Activated naive CD4-positive, alpha-beta T cell treated with anti-CD3 and anti-CD28 coated beads, Interleukin-2, amount 50 U/mL, for 16 hours (primary cell): ENCODE data around the gene ATR.
"Not testable (repeated sequence)": the region's sequence is repeated elsewhere in the genome, so short reads cannot be mapped to it uniquely, and the experiment has no call there.

Source experiments
- DNase-seq: peaks from one replicate; pipeline ENCODE4 v3.0.0-alpha.2; 2020

Gene ATR

GRCh38 chr3:142578329-142579223, at the start of gene ATR:
Gene ATR (minus strand): TSS chr3:142578733. CDS start chr3:142578704, 29 bp downstream.
- DNase-seq, result peak; percentile 96

- DNase-seq, result no peak
Observed at GRCh38 chr3:142626971-142627370, 48.4 kb upstream of the ATR start.

- no peak for DNase-seq
Observed at GRCh38 chr3:142625153-142625440, 46.6 kb upstream of the ATR start.

GRCh38 chr3:142624341-142625152, 46.0 kb upstream of the ATR start:
- no peak for DNase-seq

GRCh38 chr3:142623194-142623593, 44.7 kb upstream of the ATR start:
- DNase-seq, result no peak

- DNase-seq, result no peak
Observed at GRCh38 chr3:142622405-142622804, 43.9 kb upstream of the ATR start.

- no peak for DNase-seq
Observed at GRCh38 chr3:142618917-142619461, 40.5 kb upstream of the ATR start.

- DNase-seq, result no peak
Observed at GRCh38 chr3:142615171-142615570, 36.6 kb upstream of the ATR start.

GRCh38 chr3:142614059-142614626, 35.6 kb upstream of the ATR start:
- no peak for DNase-seq

- DNase-seq, result no peak
Observed at GRCh38 chr3:142613491-142613890, 35.0 kb upstream of the ATR start.

GRCh38 chr3:142611206-142611605, 32.7 kb upstream of the ATR start:
- no peak for DNase-seq

GRCh38 chr3:142609136-142609535, 30.6 kb upstream of the ATR start:
- DNase-seq, result no peak

GRCh38 chr3:142608631-142609030, 30.1 kb upstream of the ATR start:
- no peak for DNase-seq

- no peak for DNase-seq
Observed at GRCh38 chr3:142604940-142605339, 26.4 kb upstream of the ATR start.

- DNase-seq, result not testable (repeated sequence)
Observed at GRCh38 chr3:142603386-142603705, 24.8 kb upstream of the ATR start.

- no peak for DNase-seq
Observed at GRCh38 chr3:142602619-142603385, 24.3 kb upstream of the ATR start.

GRCh38 chr3:142601713-142602112, 23.2 kb upstream of the ATR start:
- no peak for DNase-seq

GRCh38 chr3:142597906-142598305, 19.4 kb upstream of the ATR start:
- no peak for DNase-seq

- DNase-seq, result no peak
Observed at GRCh38 chr3:142596726-142597088, 18.2 kb upstream of the ATR start.

- peak; percentile 82 for DNase-seq
Observed at GRCh38 chr3:142595951-142596725, 17.6 kb upstream of the ATR start, which contains the start of gene PLS1. Gene PLS1 (plus strand): TSS chr3:142596393. CDS start chr3:142664238, 67,845 bp downstream.

- no peak for DNase-seq
Observed at GRCh38 chr3:142595581-142595950, 17.0 kb upstream of the ATR start.

- DNase-seq, result no peak
Observed at GRCh38 chr3:142595141-142595540, 16.6 kb upstream of the ATR start.
